Measurements from ENCODE around the gene IP6K2. TPM values are rescaled to one million over a fixed set of nuclear protein-coding genes. Genes with fewer than 3 reads are reported as not detected.

IP6K2 gene
- total RNA-seq, 5 donors from 2014 or later (not counting 1 experiment from before 2014, with no cell fraction given) = 69.0 to 95.7 (median 77.6) TPM

- no peak overlapping the region for H3K4me3 Mint-ChIP-seq
- Histone ChIP-seq H3K4me1 (ENCODE audit: control insufficient read depth in 1 of 2, extremely low read depth in 1 of 2, insufficient read depth in 2 of 2, low read length in 2 of 2) (peaks cover 0 to 32% of the 10 kb centered on the region in 2 experiments), H3K4me3 (ENCODE audit: control insufficient read depth in 1 of 2, extremely low read depth in 1 of 2, low read length in 1 of 2) (no peak overlapping the region), H3K27ac (ENCODE audit: low read length) (no peak overlapping the region), H3K36me3 (ENCODE audit: control insufficient read depth in 2 of 2, extremely low read depth in 1 of 2, insufficient read depth in 1 of 2, low read length in 1 of 2) (peaks cover 17 to 73% of the 10 kb centered on the region in 2 donors), H3K27me3 (replicated peaks in 1 of 2; ENCODE audit: control insufficient read depth in 2 of 2, extremely low read depth in 1 of 2, insufficient read depth in 2 of 2, low read length in 1 of 2) (no peaks in the 10 kb centered on the region), H3K9me3 (no peaks in the 10 kb centered on the region)
- peaks cover 24 to 38% (median 28%) of the 10 kb centered on the region in 3 donors for H3K4me1 Mint-ChIP-seq
- peaks cover 27% of the 10 kb centered on the region for H3K36me3 Mint-ChIP-seq
- no peaks in the 10 kb centered on the region for H3K27me3 Mint-ChIP-seq
- no peak for ATAC-seq (replicated peaks in 1 of 4)
- ChIA-PET CTCF (no interaction called here), POLR2A (interaction anchor here (0.6 kb wide), 2 partner anchors 78 to 333 kb away, joined by 3 to 5 read pairs; partner anchors contain the start of gene IMPDH2 (in 1 of the 2))
- H3K27ac Mint-ChIP-seq = peak overlapping the region in 1 of 2 donors; percentile 25
- no peak for DNase-seq
- no peaks in the 10 kb centered on the region for H3K9me3 Mint-ChIP-seq
- 100% methylated on average over 2 of the region's 5 CpGs for WGBS (ENCODE audit: insufficient coverage)
Measured at GRCh38 chr3:48696156-48696555, 20.9 kb downstream of the IP6K2 start.

GRCh38 chr3:48695393-48695753 is 21.6 kb downstream of the IP6K2 start:
- Histone ChIP-seq H3K27me3 (replicated peaks in 1 of 2; ENCODE audit: control insufficient read depth in 2 of 2, extremely low read depth in 1 of 2, insufficient read depth in 2 of 2, low read length in 1 of 2) (no peaks in the 10 kb centered on the region), H3K36me3 (ENCODE audit: control insufficient read depth in 2 of 2, extremely low read depth in 1 of 2, insufficient read depth in 1 of 2, low read length in 1 of 2) (peaks cover 17 to 73% of the 10 kb centered on the region in 2 donors), H3K9me3 (no peaks in the 10 kb centered on the region), H3K4me3 (ENCODE audit: control insufficient read depth in 1 of 2, extremely low read depth in 1 of 2, low read length in 1 of 2) (no peak overlapping the region), H3K27ac (ENCODE audit: low read length) (no peak overlapping the region), H3K4me1 (ENCODE audit: control insufficient read depth in 1 of 2, extremely low read depth in 1 of 2, insufficient read depth in 2 of 2, low read length in 2 of 2) (peaks cover 0 to 25% of the 10 kb centered on the region in 2 experiments)
- Mint-ChIP-seq H3K4me3 (no peak overlapping the region), H3K27ac (peak overlapping the region; percentile 46 to 66), H3K4me1 (peaks cover 22 to 36% (median 24%) of the 10 kb centered on the region in 3 donors), H3K36me3 (peaks cover 31% of the 10 kb centered on the region), H3K27me3 (no peaks in the 10 kb centered on the region), H3K9me3 (no peaks in the 10 kb centered on the region)
- CTCF ChIA-PET = no interaction called here
- 73% methylated on average over 8 of the region's 9 CpGs for WGBS (ENCODE audit: insufficient coverage)
- DNase-seq = no peak
- ATAC-seq (replicated peaks in 1 of 4) = peak in 1 of 4 experiments; percentile 46
- POLR2A ChIA-PET = no interaction called here

GRCh38 chr3:48694610-48695392 is 22.2 kb downstream of the IP6K2 start:
- POLR2A ChIA-PET = no interaction called here
- ATAC-seq (replicated peaks in 1 of 4) (no peak), DNase-seq (no peak)
- Histone ChIP-seq H3K27me3 (replicated peaks in 1 of 2; ENCODE audit: control insufficient read depth in 2 of 2, extremely low read depth in 1 of 2, insufficient read depth in 2 of 2, low read length in 1 of 2) (no peaks in the 10 kb centered on the region), H3K27ac (ENCODE audit: low read length) (no peak overlapping the region), H3K9me3 (no peaks in the 10 kb centered on the region), H3K4me3 (ENCODE audit: control insufficient read depth in 1 of 2, extremely low read depth in 1 of 2, low read length in 1 of 2) (no peak overlapping the region), H3K36me3 (ENCODE audit: control insufficient read depth in 2 of 2, extremely low read depth in 1 of 2, insufficient read depth in 1 of 2, low read length in 1 of 2) (peaks cover 17 to 72% of the 10 kb centered on the region in 2 donors), H3K4me1 (ENCODE audit: control insufficient read depth in 1 of 2, extremely low read depth in 1 of 2, insufficient read depth in 2 of 2, low read length in 2 of 2) (peaks cover 0 to 25% of the 10 kb centered on the region in 2 experiments)
- 98% methylated on average over 15 of the region's 23 CpGs for WGBS (ENCODE audit: insufficient coverage)
- Mint-ChIP-seq H3K4me3 (no peak overlapping the region), H3K36me3 (peaks cover 34% of the 10 kb centered on the region), H3K9me3 (no peaks in the 10 kb centered on the region), H3K4me1 (peaks cover 16 to 31% (median 19%) of the 10 kb centered on the region in 3 donors), H3K27ac (peak overlapping the region; percentile 46 to 66), H3K27me3 (no peaks in the 10 kb centered on the region)
- CTCF ChIA-PET = no interaction called here

- no peaks in the 10 kb centered on the region for H3K9me3 ChIP-seq
- no peak overlapping the region for H3K27ac ChIP-seq (ENCODE audit: low read length)
- H3K27me3 ChIP-seq (replicated peaks in 1 of 2; ENCODE audit: control insufficient read depth in 2 of 2, extremely low read depth in 1 of 2, insufficient read depth in 2 of 2, low read length in 1 of 2) = no peaks in the 10 kb centered on the region
- peaks cover 17 to 74% of the 10 kb centered on the region in 2 donors for H3K36me3 ChIP-seq (ENCODE audit: control insufficient read depth in 2 of 2, extremely low read depth in 1 of 2, insufficient read depth in 1 of 2, low read length in 1 of 2)
- ChIA-PET CTCF (no interaction called here), POLR2A (no interaction called here)
- H3K36me3 Mint-ChIP-seq = peaks cover 31% of the 10 kb centered on the region
- no peaks in the 10 kb centered on the region for H3K9me3 Mint-ChIP-seq
- no peak overlapping the region for H3K4me3 ChIP-seq (ENCODE audit: control insufficient read depth in 1 of 2, extremely low read depth in 1 of 2, low read length in 1 of 2)
- H3K27ac Mint-ChIP-seq = no peak overlapping the region
- H3K4me1 Mint-ChIP-seq = peaks cover 11 to 25% (median 13%) of the 10 kb centered on the region in 3 donors
- H3K4me1 ChIP-seq (ENCODE audit: control insufficient read depth in 1 of 2, extremely low read depth in 1 of 2, insufficient read depth in 2 of 2, low read length in 2 of 2) = peaks cover 0 to 25% of the 10 kb centered on the region in 2 experiments
- H3K27me3 Mint-ChIP-seq = no peaks in the 10 kb centered on the region
- WGBS (ENCODE audit: insufficient coverage) = 85% methylated on average over 2 of the region's 8 CpGs
- DNase-seq (no peak), ATAC-seq (replicated peaks in 1 of 4) (no peak)
- no peak overlapping the region for H3K4me3 Mint-ChIP-seq
Measured at GRCh38 chr3:48693826-48694225, 23.2 kb downstream of the IP6K2 start.

GRCh38 chr3:48692551-48692950 is 24.5 kb downstream of the IP6K2 start:
- Histone ChIP-seq H3K27ac (ENCODE audit: low read length) (no peak overlapping the region), H3K36me3 (ENCODE audit: control insufficient read depth in 2 of 2, extremely low read depth in 1 of 2, insufficient read depth in 1 of 2, low read length in 1 of 2) (peaks cover 10 to 76% of the 10 kb centered on the region in 2 donors), H3K27me3 (replicated peaks in 1 of 2; ENCODE audit: control insufficient read depth in 2 of 2, extremely low read depth in 1 of 2, insufficient read depth in 2 of 2, low read length in 1 of 2) (no peaks in the 10 kb centered on the region), H3K9me3 (no peaks in the 10 kb centered on the region), H3K4me3 (ENCODE audit: control insufficient read depth in 1 of 2, extremely low read depth in 1 of 2, low read length in 1 of 2) (no peak overlapping the region), H3K4me1 (ENCODE audit: control insufficient read depth in 1 of 2, extremely low read depth in 1 of 2, insufficient read depth in 2 of 2, low read length in 2 of 2) (peaks cover 0 to 18% of the 10 kb centered on the region in 2 experiments)
- Mint-ChIP-seq H3K36me3 (peaks cover 42% of the 10 kb centered on the region), H3K4me3 (no peak overlapping the region), H3K4me1 (peaks cover 8 to 16% (median 11%) of the 10 kb centered on the region in 3 donors), H3K27ac (no peak overlapping the region), H3K27me3 (no peaks in the 10 kb centered on the region), H3K9me3 (no peaks in the 10 kb centered on the region)
- CTCF ChIA-PET = no interaction called here
- no peak for ATAC-seq (replicated peaks in 1 of 4)
- DNase-seq = no peak
- POLR2A ChIA-PET = no interaction called here

- H3K27ac Mint-ChIP-seq = peak overlapping the region in 1 of 2 donors; percentile 50
- Histone ChIP-seq H3K27me3 (replicated peaks in 1 of 2; ENCODE audit: control insufficient read depth in 2 of 2, extremely low read depth in 1 of 2, insufficient read depth in 2 of 2, low read length in 1 of 2) (no peaks in the 10 kb centered on the region), H3K4me3 (ENCODE audit: control insufficient read depth in 1 of 2, extremely low read depth in 1 of 2, low read length in 1 of 2) (no peak overlapping the region), H3K27ac (ENCODE audit: low read length) (no peak overlapping the region), H3K4me1 (ENCODE audit: control insufficient read depth in 1 of 2, extremely low read depth in 1 of 2, insufficient read depth in 2 of 2, low read length in 2 of 2) (peaks cover 0 to 20% of the 10 kb centered on the region in 2 experiments), H3K36me3 (ENCODE audit: control insufficient read depth in 2 of 2, extremely low read depth in 1 of 2, insufficient read depth in 1 of 2, low read length in 1 of 2) (peaks cover 10 to 80% of the 10 kb centered on the region in 2 donors), H3K9me3 (no peaks in the 10 kb centered on the region)
- CTCF ChIA-PET = interaction anchor here in 1 of 2 donors (0.6 kb wide), 1 partner anchor 1516 kb away, joined by 4 read pairs; no protein-coding TSS in a partner anchor
- no peaks in the 10 kb centered on the region for H3K9me3 Mint-ChIP-seq
- no peak for DNase-seq
- no peak overlapping the region for H3K4me3 Mint-ChIP-seq
- H3K4me1 Mint-ChIP-seq = peaks cover 8 to 15% (median 11%) of the 10 kb centered on the region in 3 donors
- no CpG with 5 or more reads among the region's 2 CpGs for WGBS (ENCODE audit: insufficient coverage)
- POLR2A ChIA-PET = interaction anchor here in 1 of 2 donors (0.6 kb wide), 1 partner anchor 603 kb away, joined by 3 read pairs; no protein-coding TSS in a partner anchor
- no peaks in the 10 kb centered on the region for H3K27me3 Mint-ChIP-seq
- no peak for ATAC-seq (replicated peaks in 1 of 4)
- H3K36me3 Mint-ChIP-seq = peaks cover 36% of the 10 kb centered on the region
Measured at GRCh38 chr3:48690846-48691458, 26.1 kb downstream of the IP6K2 start.
